GM21528 (cell line): Measurements from ENCODE around the gene KRTAP13-4.

Experiments
- ATAC-seq: cut with Tn5 transposase; IDR thresholded peaks from one replicate; pipeline ENCODE4 v1.9.1; 2021; ENCODE audit warnings: mild to moderate bottlenecking, moderate library complexity; ENCODE audit not compliant: unreplicated experiment, low FRiP score

Gene KRTAP13-4, protein sequence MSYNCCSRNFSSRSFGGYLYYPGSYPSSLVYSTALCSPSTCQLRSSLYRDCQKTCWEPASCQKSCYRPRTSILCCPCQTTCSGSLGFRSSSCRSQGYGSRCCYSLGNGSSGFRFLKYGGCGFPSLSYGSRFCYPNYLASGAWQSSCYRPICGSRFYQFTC

DNA sequence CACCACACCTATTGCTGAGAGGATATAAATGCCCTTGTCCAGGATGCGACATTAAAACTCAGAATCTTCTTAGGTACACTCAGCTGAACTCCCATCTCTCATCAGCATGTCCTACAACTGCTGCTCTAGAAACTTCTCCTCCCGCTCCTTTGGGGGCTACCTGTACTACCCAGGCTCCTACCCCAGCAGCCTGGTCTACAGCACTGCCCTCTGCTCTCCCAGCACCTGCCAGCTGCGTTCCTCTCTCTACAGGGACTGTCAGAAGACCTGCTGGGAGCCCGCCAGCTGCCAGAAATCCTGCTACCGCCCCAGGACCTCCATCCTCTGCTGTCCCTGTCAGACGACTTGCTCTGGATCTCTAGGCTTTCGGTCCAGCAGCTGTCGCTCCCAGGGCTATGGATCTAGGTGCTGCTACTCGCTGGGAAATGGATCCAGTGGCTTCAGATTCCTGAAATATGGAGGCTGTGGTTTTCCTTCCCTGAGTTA is at the start of gene KRTAP13-4:
TSS of gene KRTAP13-4 (plus strand) at position 51 of the 486 bp plus-strand sequence. CDS start at position 107, 56 bp downstream.
- ATAC-seq = no peak

DNA sequence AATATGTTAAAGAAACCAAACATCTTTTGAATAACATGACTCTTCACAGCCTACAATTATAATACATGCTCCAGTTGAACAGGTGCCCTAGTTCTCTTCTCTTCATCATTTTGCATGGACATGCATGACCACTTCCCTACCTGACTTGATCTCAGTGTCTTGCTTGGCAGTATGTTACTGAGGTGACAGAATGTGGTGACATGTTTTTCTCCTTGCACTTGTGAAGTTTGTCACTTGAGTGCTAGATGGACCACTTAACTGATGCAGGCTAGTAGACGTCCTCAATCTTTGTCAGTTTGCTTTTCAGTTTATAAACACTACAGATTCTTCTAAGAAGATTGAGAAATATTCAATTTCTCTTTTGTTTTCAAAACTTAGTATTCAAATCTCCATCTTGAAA is 47.8 kb upstream of the KRTAP13-4 start:
- ATAC-seq = no peak

DNA sequence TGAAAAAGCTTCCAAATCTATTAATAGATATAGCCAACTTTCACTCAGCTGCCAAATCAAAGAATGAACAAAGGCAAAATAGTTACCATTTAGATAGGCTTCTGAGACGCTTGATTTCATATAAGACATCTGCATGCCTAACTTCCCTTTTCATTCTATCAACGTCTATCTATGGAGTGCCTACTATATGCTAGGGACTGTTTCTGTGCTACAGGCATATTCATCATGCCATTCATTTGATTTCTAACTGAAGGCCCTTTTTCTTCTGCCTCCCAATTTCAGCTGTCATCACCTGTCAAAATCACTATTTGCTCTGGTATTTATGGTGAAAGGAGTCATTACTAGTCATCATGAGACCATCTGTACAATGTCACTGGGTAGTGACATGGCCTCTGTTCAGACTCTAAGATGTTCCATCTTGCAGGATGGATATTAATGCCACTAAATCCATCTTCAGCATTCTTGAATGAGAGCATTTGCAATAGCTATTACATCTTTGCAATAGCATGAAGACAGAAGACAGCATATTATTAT is 38.5 kb upstream of the KRTAP13-4 start:
- no peak for ATAC-seq

DNA sequence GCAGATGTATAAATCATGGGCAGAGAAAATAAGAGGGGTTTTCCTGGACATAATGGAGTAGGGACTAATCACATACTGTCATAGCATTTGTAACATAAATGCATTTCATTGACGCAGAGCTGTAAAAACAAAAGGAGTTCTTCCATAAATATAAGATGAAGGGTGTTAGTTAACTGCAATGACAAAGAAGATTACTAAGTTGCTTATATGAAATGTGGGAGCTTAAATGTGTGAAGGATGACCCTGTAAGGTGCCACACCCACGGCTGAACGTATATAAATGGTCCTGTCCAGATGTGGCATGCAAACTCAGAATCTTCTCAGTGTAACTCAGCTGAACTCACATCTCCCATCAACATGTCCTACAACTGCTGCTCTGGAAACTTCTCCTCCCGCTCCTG is 34.3 kb upstream of the KRTAP13-4 start, which contains the start of gene KRTAP13-1:
TSS of gene KRTAP13-1 (plus strand) at position 301 of the 400 bp plus-strand sequence. CDS start at position 357, 56 bp downstream.
- ATAC-seq = no peak

DNA sequence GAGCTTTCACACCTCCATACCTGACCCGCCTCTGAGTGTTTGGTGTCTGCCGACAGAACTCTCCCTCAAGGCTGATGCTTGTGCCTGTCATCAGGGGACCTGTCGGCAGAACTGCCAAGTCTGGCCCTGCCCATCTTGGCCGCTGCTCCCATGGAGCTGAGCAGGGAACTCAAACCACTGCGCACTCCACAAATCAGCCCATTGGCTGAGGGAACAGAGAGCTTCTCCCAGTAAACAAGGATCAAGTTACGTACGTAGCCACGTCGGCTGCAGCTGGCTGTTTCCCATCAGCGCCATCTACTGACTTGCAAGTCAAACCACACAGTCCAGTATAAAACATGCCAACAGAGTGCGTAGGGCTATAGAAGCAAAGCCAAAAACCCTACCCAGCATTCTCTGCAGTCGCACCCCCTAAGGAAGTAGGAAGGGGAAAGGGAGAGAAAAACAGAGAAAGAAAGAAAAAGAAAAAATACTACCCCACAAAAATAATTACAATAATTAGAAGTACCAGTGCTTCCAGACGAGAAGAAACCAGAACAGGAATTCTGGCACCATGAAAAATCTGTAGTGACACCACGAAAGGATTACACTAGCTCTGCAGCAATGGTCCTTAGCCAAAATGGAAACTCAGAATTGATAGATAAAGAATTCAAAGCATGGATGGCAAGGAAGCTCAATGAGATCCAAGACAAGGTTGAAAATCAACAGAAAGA is 21.1 kb upstream of the KRTAP13-4 start:
- no peak for ATAC-seq

DNA sequence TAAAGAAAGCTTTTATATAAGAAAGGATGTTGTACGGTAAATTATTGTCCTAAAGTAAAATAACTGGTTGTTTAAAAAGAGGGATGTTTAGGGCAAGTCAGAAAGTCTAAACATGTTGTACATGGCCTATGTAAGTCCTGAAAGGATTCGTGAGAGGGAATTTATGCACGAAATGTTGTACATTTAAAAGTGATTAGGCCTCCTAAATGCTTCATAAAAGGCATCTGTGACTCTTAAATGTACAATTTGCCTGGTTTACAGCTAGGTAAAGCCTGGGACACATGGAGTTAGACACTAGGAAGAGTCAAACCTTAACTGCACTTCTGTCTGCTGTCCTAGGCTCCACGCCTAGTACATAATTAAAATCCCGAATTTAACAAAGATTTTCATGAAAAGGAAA is 14.0 kb upstream of the KRTAP13-4 start:
- no peak for ATAC-seq

DNA sequence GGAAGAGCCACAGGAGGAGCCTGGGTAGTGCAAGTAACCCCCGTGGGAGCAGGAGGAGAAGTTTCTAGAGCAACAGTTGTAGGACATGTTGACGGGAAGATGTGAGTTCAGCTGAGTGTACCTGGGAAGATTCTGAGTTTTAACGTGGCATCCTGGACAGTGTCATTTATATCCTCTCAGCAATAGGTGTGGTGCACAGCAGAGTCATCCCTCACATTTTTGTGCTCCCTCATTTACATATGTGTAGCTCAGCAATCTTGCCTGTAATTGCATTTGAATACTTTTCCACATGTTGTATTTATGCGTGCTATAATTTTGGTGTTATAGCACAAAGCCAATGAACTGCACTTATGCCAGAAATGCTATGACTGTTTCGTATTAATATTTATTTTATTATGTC is 4.2 kb upstream of the KRTAP13-4 start, which contains the start of gene KRTAP13-3:
TSS of gene KRTAP13-3 (minus strand) at position 101 of the 400 bp plus-strand sequence. CDS start at position 87, 14 bp downstream.
- ATAC-seq = no peak

DNA sequence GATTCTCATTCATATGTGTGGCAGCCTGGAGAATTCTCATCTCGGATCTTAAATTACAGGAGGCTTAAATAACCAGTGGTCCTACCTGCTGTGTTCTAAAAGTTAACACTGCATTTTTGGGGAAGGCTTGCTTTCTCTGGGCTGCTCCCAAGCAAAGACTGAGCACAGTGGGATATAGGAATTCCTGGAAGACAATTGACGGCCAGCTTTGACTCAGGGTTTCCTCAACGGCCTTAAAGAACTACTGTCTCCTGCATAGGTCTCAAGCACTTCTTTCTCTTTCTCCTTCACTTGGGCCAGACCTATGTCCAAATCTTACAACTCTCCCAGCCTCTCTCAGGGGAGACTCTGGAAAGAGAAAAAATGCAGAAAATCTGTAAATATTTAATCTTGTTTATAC is 3.3 kb upstream of the KRTAP13-4 start:
- no peak for ATAC-seq

DNA sequence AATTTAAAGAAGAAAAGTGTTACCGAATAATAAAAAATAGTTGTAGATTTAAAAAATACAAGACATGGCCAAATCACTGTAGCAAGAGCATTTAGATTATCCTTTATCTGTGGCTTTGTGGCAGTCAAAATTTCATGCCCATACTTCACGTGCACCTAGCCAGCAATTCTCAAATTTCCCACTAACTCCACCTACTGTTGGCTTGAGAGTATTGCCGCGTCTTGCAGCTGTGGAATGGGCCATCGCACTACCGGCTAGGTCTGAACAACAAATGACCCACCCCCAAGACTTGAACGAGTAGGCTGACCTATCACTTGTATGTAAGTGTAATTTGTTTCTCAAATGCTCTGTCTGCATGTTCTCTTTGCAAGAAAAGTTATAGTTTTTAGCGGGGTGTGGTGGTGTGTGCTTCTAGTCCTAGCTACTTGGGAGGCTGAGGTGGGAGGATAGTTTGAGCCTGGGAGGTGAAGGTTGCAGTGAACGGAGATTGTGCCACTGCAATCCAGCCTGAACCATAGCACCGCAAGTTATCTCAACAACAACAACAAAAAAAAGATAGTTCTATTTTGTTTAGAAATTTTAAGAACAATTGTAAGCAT is 4.1 kb downstream of the KRTAP13-4 start:
- ATAC-seq = no peak

DNA sequence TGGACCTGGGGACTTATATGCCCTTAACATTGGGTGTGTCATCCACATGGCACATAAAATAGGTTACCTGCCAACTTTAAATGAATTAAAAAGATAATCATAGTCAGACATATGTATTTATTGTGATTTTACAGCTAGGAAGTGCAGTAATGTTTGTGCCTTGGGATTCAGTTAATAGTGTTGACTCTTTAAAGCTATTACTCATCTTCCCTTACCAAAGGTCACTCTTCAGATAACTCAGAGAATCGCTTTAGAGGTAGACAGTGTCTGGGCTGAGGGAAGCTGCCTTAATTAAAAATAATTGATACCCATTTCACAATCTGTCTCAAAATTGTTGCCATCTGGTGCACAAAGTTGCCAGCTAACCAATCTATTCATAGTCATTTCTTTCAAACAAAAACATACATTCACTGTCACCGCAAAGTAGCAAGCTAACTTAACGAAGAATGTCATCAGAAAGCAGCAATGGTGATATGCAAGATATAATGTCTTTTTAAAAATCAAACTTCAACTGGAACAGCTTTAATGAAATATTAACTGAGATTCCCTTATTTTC is 7.1 kb downstream of the KRTAP13-4 start:
- no peak for ATAC-seq

DNA sequence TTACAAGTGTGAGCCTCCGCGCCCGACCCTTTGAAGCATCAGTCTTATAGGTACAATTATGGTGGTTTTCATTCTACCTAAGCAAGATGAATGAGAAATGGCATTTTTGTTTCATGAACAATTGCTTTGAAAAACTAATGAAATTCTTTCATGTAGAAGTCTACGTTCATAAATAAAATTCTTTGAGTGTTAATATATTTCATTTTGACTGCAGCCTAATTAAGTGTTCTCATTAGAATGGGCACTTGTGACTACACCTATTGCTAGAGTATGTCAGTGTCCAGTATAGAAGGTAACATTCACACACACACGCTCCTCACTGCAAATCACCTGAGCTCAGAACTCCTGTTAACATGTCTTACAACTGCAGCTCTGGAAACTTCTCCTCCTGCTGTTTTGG is 10.0 kb downstream of the KRTAP13-4 start, which contains the start of gene KRTAP15-1:
TSS of gene KRTAP15-1 (plus strand) at position 301 of the 400 bp plus-strand sequence. CDS start at position 354, 53 bp downstream.
- ATAC-seq = no peak

DNA sequence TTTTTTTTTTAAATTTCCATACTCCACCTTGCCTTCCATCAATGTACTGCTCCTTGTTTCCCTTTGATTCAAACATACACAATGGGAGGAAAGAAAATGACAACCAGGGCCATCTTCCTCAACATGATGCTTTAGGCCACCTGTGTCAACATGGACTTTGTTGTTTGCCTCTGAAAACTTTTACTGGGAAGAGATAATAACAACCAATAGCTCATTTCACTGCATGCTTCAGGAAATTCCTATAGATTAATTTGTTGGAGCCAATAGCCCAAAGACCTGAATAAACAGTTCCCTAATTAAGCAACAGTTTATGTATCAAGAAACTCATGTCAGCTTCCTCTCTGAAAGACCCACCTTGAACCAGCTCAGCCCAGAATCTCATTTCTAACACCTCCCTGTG is 13.2 kb downstream of the KRTAP13-4 start:
- no peak for ATAC-seq

DNA sequence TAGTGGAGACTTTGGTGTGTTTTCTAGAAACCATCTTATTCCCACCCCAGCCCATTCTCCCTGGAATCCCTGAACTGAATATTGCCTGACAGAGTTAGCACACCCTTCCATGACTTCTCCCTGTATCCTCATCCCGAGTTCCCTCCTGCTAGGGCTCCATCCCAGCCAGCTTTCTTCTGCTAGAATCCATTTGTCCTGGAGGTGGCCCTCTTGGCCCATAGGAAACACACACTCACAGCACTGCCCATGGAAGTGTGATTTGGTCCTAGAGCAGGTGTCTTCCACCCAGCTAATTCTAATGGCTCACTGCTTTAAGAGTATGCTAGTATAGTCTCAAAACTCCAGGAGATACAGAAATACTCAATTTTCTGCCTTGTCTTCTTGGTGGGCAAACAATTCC is 14.2 kb downstream of the KRTAP13-4 start:
- no peak for ATAC-seq

DNA sequence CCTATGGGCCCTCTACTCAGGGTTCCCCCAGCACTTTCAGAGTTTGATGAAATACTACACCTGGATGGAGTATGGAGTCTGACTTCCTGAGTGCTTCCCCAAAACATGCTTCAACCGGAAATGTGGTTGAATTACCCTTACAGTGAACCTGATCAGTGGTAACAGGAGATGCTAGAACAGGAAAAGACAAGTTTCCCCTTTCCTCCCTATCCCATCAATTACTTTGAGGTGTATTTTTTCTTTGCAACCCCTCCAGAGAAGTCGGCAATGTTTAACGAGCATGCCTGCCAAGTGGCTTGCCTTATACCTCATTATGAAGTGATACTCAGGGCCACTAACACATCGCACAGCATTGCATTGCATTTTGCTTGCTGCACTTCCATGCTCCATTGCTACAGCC is 17.0 kb downstream of the KRTAP13-4 start:
- ATAC-seq = no peak

DNA sequence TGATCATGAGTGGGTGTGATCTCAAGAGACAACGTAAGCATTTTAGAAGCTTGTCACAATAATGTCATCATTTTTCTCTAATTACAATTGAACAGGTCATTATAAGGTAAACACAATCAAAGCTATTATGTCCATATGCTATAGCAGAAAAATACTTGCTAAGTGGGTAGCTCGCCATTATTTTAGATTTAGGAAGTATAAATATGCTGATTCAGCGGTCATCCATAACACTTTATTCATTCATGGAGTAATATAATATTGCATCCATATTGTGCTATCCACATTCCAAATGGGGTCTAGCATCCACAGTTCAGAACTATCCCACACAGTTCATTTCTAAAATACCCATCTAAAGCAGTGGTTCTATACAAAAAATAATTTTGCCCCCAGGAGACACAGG is 18.5 kb downstream of the KRTAP13-4 start:
- no peak for ATAC-seq

DNA sequence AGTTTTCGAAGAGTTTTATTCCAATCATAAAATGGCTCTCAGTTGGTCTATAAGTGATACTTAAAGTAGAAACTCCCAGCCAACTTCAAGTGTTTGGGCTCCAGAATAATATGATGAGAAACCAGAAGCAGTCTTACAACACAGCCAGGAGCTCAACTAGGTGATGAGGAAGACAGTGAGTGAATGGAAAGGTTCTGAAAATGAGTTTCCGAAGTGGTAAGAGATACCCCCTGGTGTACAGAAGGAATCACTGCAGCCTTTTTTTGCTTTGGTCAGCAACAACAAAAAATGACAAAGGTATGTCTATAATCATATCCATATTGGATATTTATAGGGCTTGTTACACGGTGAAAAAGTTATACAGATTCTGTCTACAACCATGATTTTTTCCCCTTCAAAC is 33.7 kb downstream of the KRTAP13-4 start:
- ATAC-seq = no peak

DNA sequence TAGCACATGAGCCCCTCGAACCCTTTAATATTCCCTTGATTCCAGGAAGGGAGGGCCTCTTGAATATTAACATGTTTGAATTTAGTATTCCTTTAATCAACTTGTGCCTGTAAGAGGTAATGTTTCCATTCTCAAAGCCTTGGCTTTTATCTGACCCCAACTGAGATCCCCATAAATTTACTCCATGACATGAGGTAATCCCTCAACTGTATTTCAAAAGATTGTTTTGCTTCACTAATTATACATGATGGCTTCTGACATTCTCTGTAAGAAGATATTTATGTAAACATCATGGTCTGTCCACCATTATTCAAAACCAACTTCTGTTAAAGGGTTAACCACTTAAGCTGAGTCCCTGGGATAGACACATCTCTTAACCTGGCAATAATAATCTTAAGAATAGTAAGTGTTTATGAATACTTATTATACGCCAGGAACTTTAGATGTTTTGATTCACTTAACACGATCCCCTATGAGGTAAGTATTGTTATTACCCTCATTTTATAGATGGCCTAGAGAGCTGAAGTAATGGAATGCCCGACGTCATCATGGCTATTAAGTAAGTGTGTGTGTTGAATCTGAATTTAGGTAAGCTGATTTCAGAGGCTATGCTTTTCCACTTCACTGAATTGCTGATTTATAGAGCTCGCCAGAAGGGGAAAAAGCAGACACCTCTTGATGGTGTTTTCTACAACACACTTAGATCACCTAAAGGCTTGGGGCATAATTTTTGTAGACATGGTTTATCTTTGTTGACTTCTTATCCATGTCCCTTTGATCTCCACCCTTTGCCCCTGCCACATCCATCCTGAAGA is 39.1 kb downstream of the KRTAP13-4 start:
- no peak for ATAC-seq

DNA sequence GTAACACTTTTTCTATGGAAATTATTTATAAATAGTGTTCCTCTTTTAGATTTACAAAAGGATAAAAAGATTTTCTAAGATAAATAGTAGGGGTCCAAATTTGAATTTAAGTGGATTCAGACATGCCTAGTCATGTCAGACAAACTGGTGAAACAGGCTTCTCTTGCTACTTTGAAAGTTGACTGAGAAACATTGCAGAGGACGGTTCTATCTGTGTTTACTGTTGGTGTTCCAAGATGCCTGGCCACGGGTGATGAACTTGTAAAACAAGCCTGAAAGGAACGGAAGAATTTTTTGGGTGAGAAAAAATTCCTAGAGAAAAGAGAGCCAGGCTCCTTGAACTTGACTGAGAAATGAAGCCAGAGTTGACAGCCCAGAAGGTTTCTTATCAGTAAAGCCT is 48.0 kb downstream of the KRTAP13-4 start:
- ATAC-seq = no peak

DNA sequence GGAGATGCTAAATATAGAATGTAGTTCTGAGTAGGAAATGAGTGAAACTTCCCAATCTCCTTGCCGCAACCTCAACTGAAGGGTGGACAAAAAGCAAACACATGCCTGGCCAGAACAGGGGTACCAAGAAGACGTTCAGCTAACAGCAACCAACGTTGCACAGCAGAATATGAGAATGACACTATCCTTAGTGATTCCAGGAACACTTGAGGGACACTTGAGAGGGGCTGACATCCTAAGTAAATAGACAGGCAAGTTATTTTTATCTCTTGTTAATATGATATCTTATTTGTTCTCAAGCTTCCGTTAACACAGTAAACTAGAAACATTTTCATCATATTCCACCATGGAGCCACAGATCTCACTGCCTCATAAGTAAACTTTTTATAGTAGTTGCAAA is 49.2 kb downstream of the KRTAP13-4 start:
- no peak for ATAC-seq

DNA sequence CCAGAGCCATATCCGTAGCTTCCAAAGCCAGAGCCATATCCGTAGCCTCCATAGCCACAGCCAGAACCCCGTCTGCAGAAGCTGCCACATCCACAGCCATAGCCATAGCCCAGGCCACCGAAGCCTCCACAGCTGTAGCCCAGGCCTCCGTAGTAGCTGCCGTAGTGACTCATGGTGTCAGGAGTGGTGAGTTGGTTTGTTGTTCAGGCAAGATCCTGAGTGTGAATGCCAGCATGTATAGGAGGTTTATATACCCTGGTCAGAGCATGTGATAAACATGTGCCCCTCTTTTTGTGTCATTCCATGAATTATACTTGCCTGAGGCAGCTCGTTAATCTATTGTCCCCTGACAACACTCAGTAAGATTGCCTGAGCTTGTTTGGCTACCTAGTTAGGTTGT is 50.1 kb downstream of the KRTAP13-4 start, which contains the start of gene KRTAP19-1:
TSS of gene KRTAP19-1 (minus strand) at position 223 of the 400 bp plus-strand sequence. CDS start at position 173, 50 bp downstream.
- ATAC-seq = no peak
